Cerebellar cortex (tissue), 1 donor: ENCODE measurements around the gene RAVER2.
A peak's percentile ranks its signal among the peaks of the same experiment; 100 is the strongest.
"Not testable (repeated sequence)": the region's sequence is repeated elsewhere in the genome, so short reads cannot be mapped to it uniquely, and the experiment has no call there.

Experiments
- DNase-seq: peaks from one replicate; pipeline ENCODE4 v3.0.0-alpha.2; 2015; ENCODE audit warnings: low spot score

The RAVER2 gene

GRCh38 chr1:64814427-64814826, 69.6 kb downstream of the RAVER2 start:
- no peak for DNase-seq

GRCh38 chr1:64817364-64817763, 72.5 kb downstream of the RAVER2 start:
- DNase-seq, result not testable (repeated sequence)

GRCh38 chr1:64820572-64820971, 75.7 kb downstream of the RAVER2 start:
- not testable (repeated sequence) for DNase-seq

- DNase-seq, result peak; percentile 18
Measured at GRCh38 chr1:64822621-64823020, 77.7 kb downstream of the RAVER2 start.

GRCh38 chr1:64823691-64824476, 79.0 kb downstream of the RAVER2 start:
- DNase-seq, result peak; percentile 94

GRCh38 chr1:64826991-64827390, 82.1 kb downstream of the RAVER2 start:
- DNase-seq, result no peak

- no peak for DNase-seq
Measured at GRCh38 chr1:64828829-64829228, 84.0 kb downstream of the RAVER2 start.

- DNase-seq, result no peak
Measured at GRCh38 chr1:64829411-64830029, 84.6 kb downstream of the RAVER2 start.

GRCh38 chr1:64830030-64830651, 85.3 kb downstream of the RAVER2 start:
- DNase-seq, result no peak

- DNase-seq, result no peak
Measured at GRCh38 chr1:64834734-64835133, 89.9 kb downstream of the RAVER2 start.

- no peak for DNase-seq
Measured at GRCh38 chr1:64836802-64837201, 91.9 kb downstream of the RAVER2 start.

- DNase-seq, result no peak
Measured at GRCh38 chr1:64838486-64838885, 93.6 kb downstream of the RAVER2 start.

GRCh38 chr1:64839261-64839660, 94.4 kb downstream of the RAVER2 start:
- DNase-seq, result no peak

GRCh38 chr1:64839732-64840405, 95.0 kb downstream of the RAVER2 start:
- peak; percentile 85 for DNase-seq

- DNase-seq, result no peak
Measured at GRCh38 chr1:64841330-64842065, 96.6 kb downstream of the RAVER2 start.

- DNase-seq, result no peak
Measured at GRCh38 chr1:64842224-64842623, 97.3 kb downstream of the RAVER2 start.

GRCh38 chr1:64843675-64844074, 98.8 kb downstream of the RAVER2 start:
- no peak for DNase-seq

GRCh38 chr1:64844175-64844574, 99.3 kb downstream of the RAVER2 start:
- no peak for DNase-seq

- no peak for DNase-seq
Measured at GRCh38 chr1:64844609-64845008, 99.7 kb downstream of the RAVER2 start.

GRCh38 chr1:64845831-64846425, 101.1 kb downstream of the RAVER2 start:
- DNase-seq, result no peak
